GM21360 (cell line): ENCODE data around the gene CMTM5.

Experiments
- ATAC-seq: cut with Tn5 transposase; IDR thresholded peaks from one replicate; pipeline ENCODE4 v1.9.1; 2021; ENCODE audit warnings: mild to moderate bottlenecking, moderate library complexity; ENCODE audit not compliant: unreplicated experiment

CMTM5 gene

GRCh38 chr14:23376482-23377197, at the start of gene CMTM5:
Gene CMTM5, plus strand, starts transcription at chr14:23377046. Its CDS starts 206 bp downstream, at chr14:23377252.
- no peak for ATAC-seq

DNA sequence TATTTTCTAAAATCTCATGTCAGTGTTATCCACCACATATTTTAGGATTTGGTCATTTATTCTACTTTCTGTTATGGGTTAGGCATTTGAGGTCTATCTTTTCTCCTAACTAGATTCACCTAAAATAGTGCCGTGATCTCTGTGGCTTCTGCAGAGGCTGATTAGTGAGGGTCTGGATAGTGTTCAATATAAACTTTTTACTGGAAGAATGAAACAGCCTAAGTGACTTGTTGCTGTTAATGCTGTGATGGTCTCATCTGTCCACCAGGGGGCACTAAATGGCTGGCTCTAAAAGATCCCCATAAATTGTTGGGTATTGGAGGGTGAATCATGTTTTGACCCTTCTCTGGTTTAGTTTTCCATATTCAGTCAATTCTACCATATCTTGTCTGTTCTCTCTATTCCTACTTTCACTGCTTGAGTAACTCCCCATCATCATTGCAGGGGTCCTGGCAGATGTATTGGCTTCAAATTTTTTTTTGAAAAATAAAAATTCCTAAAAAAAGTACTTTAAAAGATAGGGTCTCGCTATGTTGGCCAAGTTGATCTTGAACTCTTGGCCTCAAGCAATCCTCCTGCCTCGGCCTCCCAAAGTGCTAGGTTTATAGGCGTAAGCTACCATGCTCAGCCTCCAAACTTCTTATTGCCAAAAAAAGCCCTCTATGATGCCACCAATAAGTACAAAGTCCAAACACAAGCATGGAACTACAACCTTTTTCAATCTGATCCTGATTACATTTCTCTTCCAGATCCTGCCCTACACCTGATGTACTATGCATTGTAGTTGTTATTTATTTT, 48.7 kb upstream of the CMTM5 start:
- ATAC-seq, result no peak

DNA sequence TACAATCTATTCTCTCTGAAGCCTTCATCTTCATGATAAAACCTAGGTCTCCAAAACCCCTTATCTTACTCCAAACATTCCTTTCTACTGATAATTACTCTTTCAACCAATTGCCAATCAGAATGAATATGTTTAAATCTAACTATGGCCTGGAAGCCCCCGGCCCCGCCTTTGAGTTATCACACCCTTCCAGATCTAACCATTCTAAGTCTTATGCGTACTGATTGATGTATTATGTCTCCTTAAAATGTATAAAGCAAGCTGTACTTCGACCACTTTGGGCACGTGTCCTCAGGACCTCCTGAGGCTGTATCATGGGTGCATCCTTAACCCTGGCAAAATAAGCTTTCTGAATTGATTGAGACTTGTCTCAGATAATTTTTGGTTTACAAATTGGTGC, 41.2 kb upstream of the CMTM5 start:
- ATAC-seq, result no peak

GRCh38 chr14:23339506-23340268, 37.2 kb upstream of the CMTM5 start:
- ATAC-seq, result no peak

DNA sequence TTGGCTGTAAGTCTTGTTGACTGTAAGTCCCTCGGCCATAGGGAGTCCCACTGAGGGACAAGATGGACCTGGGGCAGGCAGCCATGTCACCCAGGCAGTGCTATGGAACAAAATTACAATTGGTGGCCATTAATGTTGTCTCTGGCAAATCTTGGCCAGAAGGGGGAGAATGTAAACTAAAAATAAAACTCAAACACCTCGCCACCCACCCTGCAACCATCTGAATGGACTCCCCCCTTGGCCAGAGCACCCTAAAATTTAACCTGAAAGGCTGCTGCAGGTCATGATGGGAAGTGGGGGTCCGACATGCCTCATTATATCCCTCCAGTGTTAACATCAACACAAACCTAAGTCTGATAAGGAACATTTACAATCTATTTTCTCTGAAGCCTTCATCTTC, 32.4 kb upstream of the CMTM5 start:
- ATAC-seq, result no peak

DNA sequence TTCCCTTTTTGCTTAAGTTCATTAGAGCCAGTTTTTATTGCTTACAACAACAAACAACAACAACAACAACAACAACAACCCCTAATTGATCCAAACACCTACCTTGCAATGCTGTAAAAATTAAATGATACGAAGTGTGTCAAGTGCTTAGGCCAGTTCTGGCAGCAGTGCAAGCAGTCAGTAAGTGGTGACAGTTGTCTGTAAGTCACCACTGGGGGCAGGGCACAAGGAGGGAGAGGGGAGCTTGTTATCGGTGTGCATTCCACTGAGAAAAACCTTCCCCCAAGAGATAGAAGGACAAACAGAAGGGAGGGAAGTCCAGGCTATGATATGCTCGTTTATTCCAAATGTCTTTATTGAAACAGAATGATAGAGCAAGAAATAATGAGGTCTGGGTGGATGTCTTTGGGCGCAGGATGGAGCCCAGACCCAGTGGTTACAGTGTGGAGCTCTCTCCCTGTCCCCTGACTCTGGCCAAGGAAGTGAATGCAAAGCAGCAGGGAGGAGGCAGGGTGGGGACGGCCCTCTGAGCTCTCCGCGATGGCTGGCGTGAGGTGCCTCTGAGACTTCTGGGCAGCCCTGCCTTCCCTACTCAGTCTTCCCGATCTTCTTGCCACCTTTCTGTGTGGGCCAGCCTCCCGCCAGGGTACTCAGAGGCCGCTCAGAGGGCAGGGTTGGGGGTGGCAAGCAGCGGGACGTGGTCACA, 30.7 kb upstream of the CMTM5 start:
- ATAC-seq, result no peak

- no peak for ATAC-seq
Observed at GRCh38 chr14:23346693-23347405, 30.0 kb upstream of the CMTM5 start.

DNA sequence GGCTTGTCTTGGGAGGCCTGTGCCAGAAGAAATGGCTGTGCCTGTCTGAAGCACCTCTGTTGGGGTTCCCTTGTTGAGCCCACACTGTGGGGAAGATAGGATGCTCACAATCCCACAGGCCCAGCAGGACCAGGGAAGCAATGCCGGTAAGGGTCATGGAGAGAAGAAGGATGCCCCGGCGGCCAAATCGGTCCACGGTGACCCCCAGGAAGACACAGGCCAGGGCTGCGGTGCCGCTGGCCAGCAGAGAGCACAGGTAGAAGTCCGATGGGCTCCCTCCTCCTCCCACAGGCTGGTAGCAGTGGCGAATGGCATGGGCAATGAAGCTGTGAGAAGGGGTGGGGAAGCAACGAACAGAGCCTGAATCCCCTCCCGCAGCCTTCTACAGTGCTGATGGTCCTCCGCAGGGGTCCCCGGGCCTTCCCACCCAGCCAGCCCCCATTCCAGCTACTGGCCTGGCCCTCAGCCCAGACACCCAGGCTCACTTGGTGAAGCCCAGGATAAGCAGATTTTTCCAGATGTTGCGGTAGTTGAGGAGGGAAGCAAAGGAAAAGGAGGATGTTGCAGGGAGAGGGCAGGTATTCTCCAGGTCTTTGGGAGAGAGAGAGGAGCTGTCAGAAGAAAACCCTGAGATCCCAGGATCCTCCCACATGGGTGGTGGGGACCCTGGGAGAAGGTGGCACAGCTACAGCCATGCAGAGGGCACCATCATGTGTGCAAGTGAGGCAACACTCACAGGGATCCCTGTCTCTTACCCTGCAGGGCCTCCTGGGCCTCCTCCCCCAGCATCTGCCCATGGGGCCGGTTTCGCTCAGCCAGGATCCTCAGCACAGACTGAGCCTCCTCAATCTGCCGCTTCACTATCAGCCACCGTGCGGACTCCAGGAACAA, 29.2 kb upstream of the CMTM5 start:
- no peak for ATAC-seq

DNA sequence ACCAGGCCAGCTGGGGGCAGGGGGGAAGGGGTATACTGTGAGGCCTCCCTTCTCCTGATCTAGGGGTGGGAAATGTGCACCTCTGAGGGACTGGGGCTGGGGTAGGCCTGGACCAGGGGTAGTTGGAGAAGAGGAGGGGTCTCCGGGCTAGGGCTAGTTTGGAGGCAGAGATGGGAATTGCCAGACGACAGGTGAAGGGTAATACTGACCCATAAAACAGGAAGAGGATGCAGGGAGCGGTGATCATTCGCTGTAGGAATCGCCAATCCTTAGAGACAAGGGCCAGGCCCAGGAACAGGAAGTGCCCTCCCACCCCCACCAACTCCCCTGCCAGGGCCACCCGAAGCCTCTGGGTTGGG, 28.6 kb upstream of the CMTM5 start:
- no peak for ATAC-seq

DNA sequence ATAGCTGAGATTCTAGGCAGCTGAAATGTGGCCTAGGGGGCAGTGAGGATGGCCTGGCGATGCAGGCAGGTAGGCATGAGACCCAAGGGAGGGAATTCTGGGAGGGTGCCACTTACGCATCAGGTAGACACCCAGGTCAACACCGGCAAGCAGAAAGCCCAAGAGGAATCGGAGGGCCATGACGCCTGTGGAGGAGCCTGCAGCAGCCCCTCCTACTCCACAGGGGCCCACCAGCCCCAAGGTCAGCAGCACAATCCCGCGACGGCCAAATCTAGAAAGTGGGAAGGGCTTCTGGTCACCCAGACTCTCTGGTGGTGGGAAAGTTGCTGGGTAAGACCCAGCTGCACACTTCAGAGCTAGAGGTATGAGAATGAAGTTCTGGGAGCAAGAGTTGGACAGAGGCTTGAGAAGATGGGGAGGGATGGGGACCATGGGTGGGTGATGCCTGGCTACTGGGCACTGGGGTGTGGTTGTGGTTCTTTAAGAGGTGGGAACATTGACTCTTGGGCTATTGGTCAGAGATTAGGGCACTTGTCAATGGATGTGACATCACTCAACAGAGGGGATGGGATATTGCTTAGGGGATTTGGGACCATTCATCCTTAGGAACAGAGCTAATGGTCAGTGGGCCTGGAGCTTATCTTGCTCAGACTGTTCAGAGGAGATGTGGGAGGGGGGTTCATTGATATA, 27.5 kb upstream of the CMTM5 start:
- no peak for ATAC-seq

GRCh38 chr14:23351681-23352505, 25.0 kb upstream of the CMTM5 start:
- no peak for ATAC-seq

GRCh38 chr14:23352506-23353432, 24.1 kb upstream of the CMTM5 start, which contains the start of gene SLC22A17:
Gene SLC22A17, minus strand, starts transcription at chr14:23352887.
- no peak for ATAC-seq

GRCh38 chr14:23353433-23353780, 23.4 kb upstream of the CMTM5 start:
- ATAC-seq, result no peak

GRCh38 chr14:23354990-23355389, 21.9 kb upstream of the CMTM5 start:
- no peak for ATAC-seq

DNA sequence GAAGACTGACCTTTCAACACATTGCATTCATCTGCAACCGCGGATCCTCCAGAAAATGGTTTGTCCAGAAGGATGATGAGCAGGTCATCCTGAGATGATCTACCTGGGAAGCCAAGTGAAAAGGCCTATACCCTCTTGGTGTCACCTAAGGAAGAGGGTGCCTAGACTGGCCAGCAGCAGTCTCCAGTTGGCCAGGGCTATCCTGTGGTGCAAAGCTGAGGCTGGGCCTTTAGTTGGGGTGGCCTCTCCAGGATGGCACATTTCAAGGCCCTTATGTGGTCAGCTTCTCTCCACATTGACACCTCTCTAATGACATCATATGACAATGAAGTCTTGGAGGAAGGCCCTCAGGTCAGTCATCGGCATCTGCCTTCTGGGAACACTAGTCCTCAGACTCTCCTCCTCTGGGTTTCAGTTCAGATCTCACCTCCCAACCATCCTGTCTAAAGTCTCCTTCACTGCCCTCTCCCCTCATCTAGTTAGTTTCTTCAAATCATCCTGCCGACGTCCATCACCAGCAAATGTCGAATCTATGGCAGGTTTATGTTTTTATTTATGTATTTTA, 20.9 kb upstream of the CMTM5 start:
- no peak for ATAC-seq

DNA sequence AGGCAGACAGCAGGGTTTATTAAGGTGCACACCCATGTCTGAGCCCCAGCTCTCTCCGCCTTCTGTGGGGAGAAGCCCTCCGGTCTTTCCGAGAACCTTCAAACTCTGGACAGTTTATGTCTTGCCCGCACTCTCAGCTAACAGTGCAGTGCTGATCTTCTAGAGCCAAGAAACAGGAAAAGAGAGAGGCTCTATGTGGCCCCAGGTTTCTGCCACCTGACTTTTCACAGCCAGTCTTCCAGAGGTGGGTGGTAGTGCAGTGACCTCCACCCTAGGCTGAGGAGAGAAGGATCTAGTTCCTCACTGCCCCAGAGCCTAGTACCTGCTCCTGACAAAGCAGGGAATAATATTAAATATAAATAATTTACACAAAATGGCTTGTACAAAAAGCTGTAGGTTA, 20.2 kb upstream of the CMTM5 start:
- ATAC-seq, result no peak

- no peak for ATAC-seq
Observed at GRCh38 chr14:23357261-23357660, 19.6 kb upstream of the CMTM5 start.
